Cardiac septum (tissue), 1 donor: ENCODE data around the gene PID1. TPM values are rescaled to one million over a fixed set of nuclear protein-coding genes. Genes with fewer than 3 reads are reported as not detected.

Experiments used
- DNase-seq: peaks from one replicate; pipeline ENCODE4 v3.0.0-alpha.2; 2020; ENCODE audit warnings: low spot score
- intact Hi-C: fragments of 100-400 bp; cut with DNase I; formaldehyde crosslinking; loops from one replicate; pipeline ENCODE4 v1.14.0; 2022
- total RNA-seq: library from RNA; stranded (reverse); fragmentation: NEBNext Ultra II Directional; extraction: Animal tissue kit (Norgen Biotek cat#: 25700); gene quantifications from one replicate; pipeline ENCODE4 v1.2.1, GENCODE V29; 2021
- donor health status: DM: no; HTN: no; CAD: no.

PID1 gene
- total RNA-seq, 1 donor from 2014 or later: 4.3 TPM

GRCh38 chr2:229050133-229050532 is 221.0 kb downstream of the PID1 start:
- DNase-seq: no peak
- intact Hi-C loops: no loop called here

GRCh38 chr2:229048134-229048533 is 223.0 kb downstream of the PID1 start:
- no peak for DNase-seq
- intact Hi-C loops: no loop called here

- no peak for DNase-seq
- intact Hi-C loops: no loop called here
Observed at GRCh38 chr2:229045671-229046070, 225.4 kb downstream of the PID1 start.

- intact Hi-C loops: no loop called here
- no peak for DNase-seq
Observed at GRCh38 chr2:229044581-229044980, 226.5 kb downstream of the PID1 start.

GRCh38 chr2:229043681-229044080 is 227.4 kb downstream of the PID1 start:
- intact Hi-C loops: no loop called here
- DNase-seq: no peak

GRCh38 chr2:229042349-229042748 is 228.7 kb downstream of the PID1 start:
- DNase-seq: no peak
- intact Hi-C loops: no loop called here

GRCh38 chr2:229041691-229042090 is 229.4 kb downstream of the PID1 start:
- intact Hi-C loops: no loop called here
- DNase-seq: no peak

GRCh38 chr2:229037621-229038020 is 233.5 kb downstream of the PID1 start:
- no peak for DNase-seq
- intact Hi-C loops: no loop called here

- DNase-seq: no peak
Observed at GRCh38 chr2:229033816-229034215, 237.3 kb downstream of the PID1 start.

GRCh38 chr2:229032608-229033234 is 238.4 kb downstream of the PID1 start:
- intact Hi-C loops: no loop called here
- no peak for DNase-seq

More at GRCh38 chr2:229033816-229034215, 237.3 kb downstream of the PID1 start:
- intact Hi-C loops: no loop called here

- DNase-seq: no peak
- intact Hi-C loops: no loop called here
Observed at GRCh38 chr2:229027353-229028105, 243.6 kb downstream of the PID1 start.

GRCh38 chr2:229025653-229026052 is 245.4 kb downstream of the PID1 start:
- intact Hi-C loops: no loop called here
- DNase-seq: no peak

GRCh38 chr2:229022652-229023051 is 248.4 kb downstream of the PID1 start:
- intact Hi-C loops: no loop called here
- DNase-seq: no peak

GRCh38 chr2:229022071-229022470 is 249.0 kb downstream of the PID1 start:
- intact Hi-C loops: no loop called here
- DNase-seq: no peak

GRCh38 chr2:229009816-229010215 is 261.3 kb downstream of the PID1 start:
- intact Hi-C loops: no loop called here
- DNase-seq: no peak

GRCh38 chr2:229003256-229003655 is 267.8 kb downstream of the PID1 start:
- no peak for DNase-seq
- intact Hi-C loops: no loop called here

- intact Hi-C loops: no loop called here
- DNase-seq: no peak
Observed at GRCh38 chr2:229001196-229001595, 269.9 kb downstream of the PID1 start.

- intact Hi-C loops: no loop called here
- DNase-seq: no peak
Observed at GRCh38 chr2:228999326-228999725, 271.8 kb downstream of the PID1 start.

- no peak for DNase-seq
- intact Hi-C loops: no loop called here
Observed at GRCh38 chr2:228988786-228989185, 282.3 kb downstream of the PID1 start.

GRCh38 chr2:228987441-228988155 is 283.5 kb downstream of the PID1 start:
- DNase-seq: no peak

GRCh38 chr2:228986961-228987360 is 284.1 kb downstream of the PID1 start:
- intact Hi-C loops: no loop called here
- no peak for DNase-seq

More at GRCh38 chr2:228987441-228988155, 283.5 kb downstream of the PID1 start:
- intact Hi-C loops: no loop called here
